Tibial artery (tissue), 4 donors: Measurements from ENCODE around the gene RABGGTA.

Experiments used
- DNase-seq, 2 donors: peaks; one replicate each; pipeline ENCODE4 v3.0.0-alpha.2; 2019
- H3K27ac ChIP-seq, 2 donors: fragments of 200-600 bp; sonication (generic) in 1 of 2; 1 replicate in 1 of 2; 2 replicates in 1 of 2; pipeline ENCODE4 v1.5.1; 2018 to 2019; ENCODE audit warnings: mild to moderate bottlenecking in 1 of 2
- H3K27me3 ChIP-seq, 2 donors: fragments of 200-600 bp; sonication (generic) in 1 of 2; one replicate each; pipeline versions ENCODE4 v1.5.1 to v1.6.0; 2016 to 2019
- H3K36me3 ChIP-seq, 3 donors: fragments of 200-600 bp; sonication (generic) in 2 of 3; one replicate each; pipeline ENCODE4 v1.5.1; 2016 to 2019; ENCODE audit warnings: mild to moderate bottlenecking in 2 of 3
- H3K4me1 ChIP-seq, 4 donors: fragments of 200-600 bp; sonication (generic) in 2 of 4; 1 replicate in 3 of 4; 2 replicates in 1 of 4; pipeline ENCODE4 v1.5.1; 2016 to 2019
- H3K4me3 ChIP-seq, 2 donors: fragments of 200-600 bp; sonication (generic) in 1 of 2; 1 replicate in 1 of 2; 2 replicates in 1 of 2; pipeline ENCODE4 v1.5.1; 2018 to 2019; ENCODE audit warnings: mild to moderate bottlenecking in 2 of 2
- H3K9me3 ChIP-seq, 3 donors: fragments of 200-600 bp; sonication (generic) in 1 of 3; one replicate each; pipeline ENCODE4 v1.5.1; 2016 to 2019
- CTCF ChIP-seq, 2 experiments: fragments of 200-600 bp in 1 of 2; fragments of 450-650 bp in 1 of 2; IDR thresholded peaks; one replicate each; pipeline ENCODE4 v1.5.1; 2017 to 2019; ENCODE audit warnings: antibody characterized with exemption in 2 of 2, mild to moderate bottlenecking in 1 of 2, moderate library complexity in 1 of 2
- intact Hi-C: fragments of 100-400 bp; cut with DNase I; formaldehyde crosslinking; loops from one replicate; pipeline ENCODE4 v1.15.0; 2023; ENCODE audit warnings: low total_unique reads

RABGGTA gene

GRCh38 chr14:24237463-24237955 lies 33.9 kb downstream of the RABGGTA start:
- TF ChIP-seq CTCF (IDR thresholded peaks at IDR 0.05) = no peak
- no peak overlapping the region for H3K27ac ChIP-seq
- no peak overlapping the region for H3K4me3 ChIP-seq
- intact Hi-C loops = no loop called here
- peaks cover 45 to 61% (median 57%) of the 10 kb centered on the region in 3 donors for H3K36me3 ChIP-seq
- no peaks in the 10 kb centered on the region for H3K9me3 ChIP-seq
- peak in 1 of 2 donors; percentile 20 for DNase-seq
- H3K27me3 ChIP-seq = no peaks in the 10 kb centered on the region
- peaks cover 0 to 59% (median 41%) of the 10 kb centered on the region in 4 donors for H3K4me1 ChIP-seq

- H3K27me3 ChIP-seq = no peaks in the 10 kb centered on the region
- no peak overlapping the region for H3K4me3 ChIP-seq
- H3K36me3 ChIP-seq = peaks cover 45 to 61% (median 57%) of the 10 kb centered on the region in 3 donors
- DNase-seq = peak in 1 of 2 donors; percentile 32
- peaks cover 0 to 59% (median 41%) of the 10 kb centered on the region in 4 donors for H3K4me1 ChIP-seq
- no peaks in the 10 kb centered on the region for H3K9me3 ChIP-seq
- H3K27ac ChIP-seq = no peak overlapping the region
- TF ChIP-seq CTCF (IDR thresholded peaks at IDR 0.05) = no peak
- intact Hi-C loops = no loop called here
Measured at GRCh38 chr14:24236689-24237462, 34.5 kb downstream of the RABGGTA start.

GRCh38 chr14:24235804-24236688 lies 35.4 kb downstream of the RABGGTA start:
- H3K27me3 ChIP-seq = no peaks in the 10 kb centered on the region
- DNase-seq = peak in 1 of 2 donors; percentile 4
- peaks cover 0 to 58% (median 39%) of the 10 kb centered on the region in 4 donors for H3K4me1 ChIP-seq
- peaks cover 44 to 59% (median 55%) of the 10 kb centered on the region in 3 donors for H3K36me3 ChIP-seq
- no peak overlapping the region for H3K4me3 ChIP-seq
- H3K27ac ChIP-seq = no peak overlapping the region
- no peaks in the 10 kb centered on the region for H3K9me3 ChIP-seq
- intact Hi-C loops = no loop called here
- no peak for TF ChIP-seq CTCF (IDR thresholded peaks at IDR 0.05)

GRCh38 chr14:24234095-24235005 lies 37.0 kb downstream of the RABGGTA start:
- Histone ChIP-seq H3K27ac (peak overlapping the region in 1 of 2 donors; percentile 88), H3K36me3 (peaks cover 34 to 46% (median 38%) of the 10 kb centered on the region in 3 donors), H3K4me1 (peaks cover 0 to 48% (median 29%) of the 10 kb centered on the region in 4 donors), H3K27me3 (no peaks in the 10 kb centered on the region), H3K9me3 (no peaks in the 10 kb centered on the region), H3K4me3 (no peak overlapping the region)
- no peak for DNase-seq
- no peak for TF ChIP-seq CTCF (IDR thresholded peaks at IDR 0.05)
- intact Hi-C loops = no loop called here

- peaks cover 0 to 39% (median 29%) of the 10 kb centered on the region in 4 donors for H3K4me1 ChIP-seq
- intact Hi-C loops = no loop called here
- peak overlapping the region; percentile 85 to 88 for H3K27ac ChIP-seq
- TF ChIP-seq CTCF (IDR thresholded peaks at IDR 0.05) = no peak
- H3K36me3 ChIP-seq = peaks cover 28 to 38% (median 31%) of the 10 kb centered on the region in 3 donors
- H3K27me3 ChIP-seq = no peaks in the 10 kb centered on the region
- peak overlapping the region; percentile 75 to 89 for H3K4me3 ChIP-seq
- H3K9me3 ChIP-seq = no peaks in the 10 kb centered on the region
- DNase-seq = peak in 1 of 2 donors; percentile 47
Measured at GRCh38 chr14:24233538-24233866, 37.9 kb downstream of the RABGGTA start.
